HG03442 (cell line): ENCODE measurements around the gene MPRIP.

Source experiments
- ATAC-seq: cut with Tn5 transposase; IDR thresholded peaks from one replicate; pipeline ENCODE4 v1.9.1; 2021; ENCODE audit warnings: mild to moderate bottlenecking, moderate library complexity; ENCODE audit not compliant: unreplicated experiment

Gene MPRIP

DNA sequence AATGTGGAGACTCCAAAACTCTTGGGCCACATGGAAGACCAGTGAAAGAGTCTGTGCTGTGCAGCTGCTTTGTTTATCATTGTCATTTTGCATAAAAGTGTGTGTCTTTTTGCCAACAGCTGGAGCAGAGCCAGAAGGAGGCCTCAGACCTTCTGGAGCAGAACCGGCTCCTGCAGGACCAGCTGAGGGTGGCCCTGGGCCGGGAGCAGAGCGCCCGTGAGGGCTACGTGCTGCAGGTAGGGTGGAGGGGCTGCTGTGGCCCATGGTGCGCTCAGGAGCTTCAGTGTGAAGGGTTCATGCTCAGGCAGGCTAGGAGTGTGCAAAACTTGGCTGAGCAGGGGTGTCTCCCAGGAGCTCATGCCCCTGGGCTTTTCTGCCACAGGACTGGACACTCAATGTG is 118.9 kb downstream of the MPRIP start:
- no peak for ATAC-seq

GRCh38 chr17:17161759-17162158 is 119.5 kb downstream of the MPRIP start:
- no peak for ATAC-seq

DNA sequence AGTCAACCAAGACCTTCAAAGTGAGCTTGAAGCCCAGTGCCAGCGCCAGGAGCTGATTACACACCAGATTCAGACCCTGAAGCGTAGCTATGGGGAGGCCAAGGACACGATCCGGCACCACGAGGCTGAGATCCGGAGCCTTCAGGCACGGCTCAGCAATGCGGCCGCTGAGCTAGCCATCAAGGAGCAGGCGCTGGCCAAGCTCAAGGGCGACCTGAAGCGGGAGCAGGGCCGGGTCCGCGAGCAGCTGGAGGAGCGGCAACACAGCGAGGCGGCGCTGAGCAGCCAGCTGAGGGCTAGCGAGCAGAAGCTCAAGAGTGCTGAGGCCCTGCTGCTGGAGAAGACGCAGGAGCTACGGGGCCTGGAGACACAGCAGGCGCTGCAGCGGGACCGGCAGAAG is 121.9 kb downstream of the MPRIP start:
- ATAC-seq, result no peak

DNA sequence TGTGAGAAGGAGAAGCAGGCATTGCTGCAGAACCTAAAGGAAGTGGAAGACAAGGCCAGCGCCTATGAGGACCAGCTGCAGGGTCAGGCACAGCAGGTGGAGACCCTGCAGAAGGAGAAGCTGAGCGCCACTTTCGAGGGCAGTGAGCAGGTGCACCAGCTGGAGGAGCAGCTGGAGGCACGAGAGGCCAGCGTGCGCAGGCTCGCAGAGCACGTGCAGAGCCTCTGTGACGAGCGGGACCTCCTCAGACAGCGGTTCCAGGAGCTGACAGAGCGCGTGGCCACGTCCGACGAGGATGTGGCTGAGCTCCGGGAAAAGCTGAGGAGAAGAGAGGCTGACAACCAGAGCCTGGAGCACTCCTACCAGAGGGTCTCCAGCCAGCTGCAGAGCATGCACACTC is 122.4 kb downstream of the MPRIP start:
- no peak for ATAC-seq

DNA sequence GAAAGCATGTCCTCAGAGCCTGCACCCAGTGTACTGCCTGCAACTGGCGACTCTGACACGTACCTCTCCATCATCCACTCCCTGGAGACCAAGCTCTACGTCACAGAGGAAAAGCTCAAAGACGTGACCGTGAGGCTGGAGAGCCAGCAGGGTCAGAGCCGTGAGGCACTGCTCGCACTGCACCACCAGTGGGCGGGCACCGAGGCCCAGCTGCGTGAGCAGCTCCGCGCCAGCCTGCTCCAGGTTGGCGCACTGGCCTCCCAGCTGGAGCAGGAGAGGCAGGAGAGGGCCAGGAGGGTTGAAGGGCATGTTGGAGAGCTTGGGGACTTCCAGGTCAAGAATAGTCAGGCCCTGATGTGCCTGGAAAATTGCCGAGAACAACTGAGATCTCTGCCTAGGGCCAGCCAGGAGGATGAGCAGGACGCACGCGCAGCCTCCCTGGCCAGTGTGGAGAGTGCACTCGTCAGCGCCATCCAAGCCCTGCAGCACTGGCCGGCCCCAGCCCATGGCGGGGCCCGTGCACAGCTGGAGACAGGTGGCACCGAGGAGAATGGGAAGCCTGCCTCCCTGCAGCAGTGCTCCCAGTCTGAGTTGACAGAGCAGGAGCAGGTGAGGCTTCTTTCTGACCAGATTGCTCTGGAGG is 123.5 kb downstream of the MPRIP start:
- no peak for ATAC-seq

DNA sequence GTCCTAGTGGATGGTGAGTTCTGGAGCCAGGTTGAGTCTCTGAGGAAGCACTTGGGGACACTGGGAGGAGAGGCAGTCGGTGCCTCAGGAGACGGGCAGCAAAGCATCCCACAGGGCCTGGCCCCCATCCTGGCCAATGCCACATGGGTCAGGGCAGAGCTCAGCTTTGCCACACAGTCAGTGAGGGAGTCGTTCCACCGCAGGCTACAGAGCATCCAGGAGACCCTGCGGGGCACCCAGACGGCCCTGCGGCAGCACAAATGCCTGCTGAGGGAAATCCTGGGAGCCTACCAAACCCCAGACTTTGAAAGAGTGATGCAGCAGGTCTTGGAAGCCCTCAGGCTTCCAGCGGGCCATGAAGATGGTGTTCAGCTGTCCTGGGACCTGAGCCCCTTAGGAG is 124.2 kb downstream of the MPRIP start:
- no peak for ATAC-seq

GRCh38 chr17:17167356-17167755 is 125.1 kb downstream of the MPRIP start:
- no peak for ATAC-seq

GRCh38 chr17:17167986-17168385 is 125.7 kb downstream of the MPRIP start:
- ATAC-seq, result no peak

DNA sequence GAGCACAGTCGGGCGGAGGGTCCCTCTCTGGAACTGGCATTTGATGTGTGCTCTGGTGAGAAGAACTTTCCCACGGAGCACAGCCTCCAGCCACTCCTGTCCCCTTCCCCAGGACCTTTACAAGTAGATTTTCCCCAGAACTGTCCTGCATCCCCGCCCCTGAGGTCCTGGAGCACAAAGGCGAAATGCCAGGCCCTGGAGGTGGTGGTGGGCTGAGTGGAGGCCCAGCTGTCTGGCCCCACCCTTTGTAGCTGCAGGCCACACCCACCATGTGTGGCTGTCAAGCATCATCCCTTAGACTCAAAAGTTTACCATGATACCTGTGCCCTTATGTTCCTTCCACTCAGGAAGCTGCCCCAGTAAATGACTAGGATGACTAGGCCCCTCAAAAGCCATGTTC is 126.1 kb downstream of the MPRIP start:
- no peak for ATAC-seq

- ATAC-seq, result no peak
These were observed 127.1 kb downstream of the MPRIP start for GRCh38 chr17:17169396-17169795.

- no peak for ATAC-seq
These were observed 128.2 kb downstream of the MPRIP start for GRCh38 chr17:17170346-17170985.

DNA sequence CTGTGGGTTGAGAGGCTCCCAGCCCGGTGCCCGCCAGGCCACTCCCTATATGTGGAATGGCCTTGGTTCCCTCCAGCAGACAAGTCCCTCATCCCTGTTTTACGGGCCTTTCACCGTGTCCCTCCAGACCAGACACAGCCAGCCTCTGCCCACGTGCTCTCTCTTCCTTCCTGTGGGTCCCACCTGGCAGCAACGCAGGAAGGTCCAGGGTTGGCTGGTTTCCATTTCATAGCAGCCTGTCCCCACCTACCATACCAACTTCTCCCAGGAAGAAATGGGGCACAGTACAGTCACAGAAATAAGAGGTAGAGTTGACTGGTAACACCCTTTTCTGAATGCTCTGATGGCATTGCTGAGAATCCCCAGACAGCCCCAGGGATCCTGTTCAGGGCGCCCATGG is 128.9 kb downstream of the MPRIP start:
- no peak for ATAC-seq

DNA sequence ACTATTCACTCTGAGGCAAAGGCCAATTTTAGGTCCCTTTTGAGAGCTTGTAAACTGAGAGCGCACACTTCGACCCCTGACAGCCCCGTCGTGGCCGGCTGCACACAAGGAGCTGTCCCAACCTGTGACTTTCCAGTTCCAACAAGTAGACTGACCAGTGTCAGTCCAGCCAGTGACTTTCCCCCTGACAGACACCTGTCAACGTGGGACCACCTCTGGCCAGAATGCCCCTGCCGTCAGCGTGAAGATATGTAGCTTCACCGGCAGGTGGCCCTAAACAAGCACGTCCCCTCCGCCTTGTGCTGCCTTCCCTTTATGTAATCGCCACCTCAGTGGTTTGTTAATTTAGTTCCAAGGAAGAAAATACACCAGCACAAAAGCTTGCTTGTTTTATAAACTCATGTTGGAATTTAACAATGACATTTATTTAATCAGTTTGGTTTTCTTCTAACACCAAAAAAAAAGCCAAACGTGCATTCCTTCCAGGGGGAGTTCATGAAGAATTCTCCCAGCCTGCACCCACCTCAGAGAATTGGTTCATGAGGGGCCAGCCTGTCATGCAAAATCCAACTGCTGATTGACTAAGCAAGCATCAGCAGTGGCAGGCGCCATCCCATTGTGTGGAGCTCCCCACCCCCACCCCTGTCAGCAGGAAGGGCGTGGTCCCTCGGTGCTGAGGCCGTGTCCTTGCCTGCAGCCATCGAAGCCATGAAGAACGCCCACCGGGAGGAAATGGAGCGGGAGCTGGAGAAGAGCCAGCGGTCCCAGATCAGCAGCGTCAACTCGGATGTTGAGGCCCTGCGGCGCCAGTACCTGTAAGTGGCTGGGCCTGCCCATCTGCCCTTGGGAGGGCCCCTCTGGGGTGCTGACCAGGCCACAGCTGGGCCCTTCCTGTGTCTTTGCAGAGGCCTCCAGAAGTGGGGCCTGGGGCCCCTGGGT is 130.0 kb downstream of the MPRIP start:
- ATAC-seq, result no peak

- no peak for ATAC-seq
These were observed 130.7 kb downstream of the MPRIP start for GRCh38 chr17:17172990-17173389.

DNA sequence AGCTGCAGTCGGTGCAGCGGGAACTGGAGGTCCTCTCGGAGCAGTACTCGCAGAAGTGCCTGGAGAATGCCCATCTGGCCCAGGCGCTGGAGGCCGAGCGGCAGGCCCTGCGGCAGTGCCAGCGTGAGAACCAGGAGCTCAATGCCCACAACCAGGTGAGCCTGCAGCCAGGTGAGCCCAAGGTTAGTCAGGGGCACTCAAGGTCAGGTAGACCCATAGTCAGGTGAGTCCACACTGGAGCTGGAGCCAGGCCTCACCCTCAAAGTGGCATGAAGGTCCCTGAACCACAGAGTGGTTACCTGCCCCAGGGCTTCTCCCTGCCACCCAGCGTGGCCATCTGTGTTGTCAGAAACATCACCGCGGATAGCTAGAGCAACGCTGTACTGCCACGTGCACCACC is 131.7 kb downstream of the MPRIP start:
- ATAC-seq, result no peak

DNA sequence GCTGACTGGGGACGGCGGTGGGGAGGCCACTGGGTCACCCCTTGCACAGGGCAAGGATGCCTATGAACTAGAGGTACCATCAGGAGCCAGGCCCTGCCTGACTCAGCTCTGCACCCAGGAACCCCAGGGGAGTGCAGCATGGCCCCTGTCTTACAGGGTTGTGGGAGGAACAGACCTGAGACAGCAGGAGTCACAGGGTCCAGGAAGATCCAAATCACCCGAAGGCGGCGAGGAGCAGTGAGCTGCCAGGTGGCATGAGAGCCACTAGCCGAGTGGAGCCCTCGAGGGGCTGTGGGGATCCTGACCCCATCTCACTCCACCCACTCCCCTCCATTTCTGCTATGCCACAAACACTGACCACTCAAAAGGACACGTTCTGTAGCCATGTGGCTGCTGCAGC is 133.1 kb downstream of the MPRIP start:
- no peak for ATAC-seq

GRCh38 chr17:17175917-17176316 is 133.7 kb downstream of the MPRIP start:
- ATAC-seq, result peak; percentile 32

GRCh38 chr17:17176341-17176740 is 134.1 kb downstream of the MPRIP start:
- ATAC-seq, result no peak

- ATAC-seq, result no peak
These were observed 134.9 kb downstream of the MPRIP start for GRCh38 chr17:17177176-17177575.

DNA sequence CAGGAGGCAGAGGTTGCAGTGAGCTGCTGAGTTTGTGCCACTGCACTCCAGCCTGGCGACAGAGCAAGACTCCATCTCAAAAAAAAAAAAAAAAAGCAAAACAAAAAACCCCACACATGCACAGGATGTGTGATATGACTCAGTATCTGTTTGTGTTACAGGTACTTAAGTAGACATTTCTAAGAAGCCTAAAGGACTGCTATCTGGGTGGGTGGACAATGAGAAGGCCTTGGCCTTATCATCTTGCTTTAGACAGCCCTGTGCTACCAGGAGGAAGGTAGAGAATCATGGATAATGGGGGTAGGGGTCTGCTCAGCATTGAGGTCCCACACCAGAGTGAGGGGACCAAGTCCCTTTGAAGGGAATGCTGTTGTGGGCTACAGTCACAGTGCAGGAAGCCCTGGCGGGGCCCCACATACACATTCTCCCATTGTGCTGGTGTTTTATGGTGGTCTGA is 137.1 kb downstream of the MPRIP start:
- ATAC-seq, result peak; percentile 57

DNA sequence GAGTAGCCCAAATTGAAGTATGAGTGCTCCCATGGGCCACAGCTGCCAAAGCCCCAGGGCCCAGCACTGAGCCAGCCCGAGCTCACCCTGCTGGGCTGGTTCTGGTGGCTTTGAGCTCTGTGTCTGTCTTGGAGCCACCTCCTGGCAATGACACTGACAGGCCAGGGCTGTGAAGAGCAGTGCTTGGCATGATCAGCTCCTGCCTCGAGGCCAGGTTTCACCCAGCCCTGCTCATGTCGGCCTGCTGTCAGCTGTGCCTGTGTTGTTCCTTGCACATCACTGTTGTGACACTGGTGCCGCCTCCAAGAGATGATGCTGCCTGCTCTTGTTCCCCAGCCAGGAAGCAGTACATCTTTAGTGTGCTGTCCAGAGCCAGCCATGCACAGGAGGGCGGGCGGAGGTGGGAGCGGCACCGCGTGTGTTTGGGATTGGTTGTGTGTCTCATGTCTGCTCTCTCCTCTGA is 137.9 kb downstream of the MPRIP start:
- ATAC-seq, result no peak
